ENCODE data around the gene GNAQ. TPM values are rescaled to one million over a fixed set of nuclear protein-coding genes. Genes with fewer than 3 reads are reported as not detected.

Gene GNAQ
- total and polyA plus RNA-seq, 2 of the 13 experiments (the other 11 are each of a cell fraction or from before 2014, with no cell fraction given): 16.5 to 17.7 TPM

DNA sequence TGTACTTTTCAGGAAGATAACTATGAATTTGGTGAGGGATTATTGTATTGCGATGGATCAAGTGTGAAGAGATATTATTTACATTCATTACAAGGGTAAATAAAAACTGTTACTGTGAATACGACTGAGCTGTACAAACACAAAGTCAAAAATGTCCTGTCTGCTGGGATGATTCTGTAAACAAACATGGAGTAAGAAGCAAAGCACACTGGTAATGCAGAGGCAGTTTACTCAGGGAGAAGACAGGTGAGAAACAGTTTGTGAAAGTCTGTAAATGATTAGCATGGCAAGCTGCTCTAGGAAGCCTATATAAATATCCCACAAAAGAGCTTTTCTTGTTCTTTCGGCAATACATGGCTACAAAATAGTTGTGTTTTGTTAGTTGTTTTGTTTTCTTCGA, 268.0 kb downstream of the GNAQ start (continued):
- TF ChIP-seq, protein P1, sequence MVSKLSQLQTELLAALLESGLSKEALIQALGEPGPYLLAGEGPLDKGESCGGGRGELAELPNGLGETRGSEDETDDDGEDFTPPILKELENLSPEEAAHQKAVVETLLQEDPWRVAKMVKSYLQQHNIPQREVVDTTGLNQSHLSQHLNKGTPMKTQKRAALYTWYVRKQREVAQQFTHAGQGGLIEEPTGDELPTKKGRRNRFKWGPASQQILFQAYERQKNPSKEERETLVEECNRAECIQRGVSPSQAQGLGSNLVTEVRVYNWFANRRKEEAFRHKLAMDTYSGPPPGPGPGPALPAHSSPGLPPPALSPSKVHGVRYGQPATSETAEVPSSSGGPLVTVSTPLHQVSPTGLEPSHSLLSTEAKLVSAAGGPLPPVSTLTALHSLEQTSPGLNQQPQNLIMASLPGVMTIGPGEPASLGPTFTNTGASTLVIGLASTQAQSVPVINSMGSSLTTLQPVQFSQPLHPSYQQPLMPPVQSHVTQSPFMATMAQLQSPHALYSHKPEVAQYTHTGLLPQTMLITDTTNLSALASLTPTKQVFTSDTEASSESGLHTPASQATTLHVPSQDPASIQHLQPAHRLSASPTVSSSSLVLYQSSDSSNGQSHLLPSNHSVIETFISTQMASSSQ (IDR thresholded peaks at IDR 0.05; ENCODE audit: low read depth): peak; percentile 98
- TF ChIP-seq, protein P1 (CRISPR knock-in tag; IDR thresholded peaks at IDR 0.05; ENCODE audit: borderline replicate concordance): peak; percentile 93
- peak; percentile 39; the same call in 1 of the 2 replicates for TF ChIP-seq HDAC1 (CRISPR knock-in tag; IDR thresholded peaks at IDR 0.05)
- TF ChIP-seq, protein P2, sequence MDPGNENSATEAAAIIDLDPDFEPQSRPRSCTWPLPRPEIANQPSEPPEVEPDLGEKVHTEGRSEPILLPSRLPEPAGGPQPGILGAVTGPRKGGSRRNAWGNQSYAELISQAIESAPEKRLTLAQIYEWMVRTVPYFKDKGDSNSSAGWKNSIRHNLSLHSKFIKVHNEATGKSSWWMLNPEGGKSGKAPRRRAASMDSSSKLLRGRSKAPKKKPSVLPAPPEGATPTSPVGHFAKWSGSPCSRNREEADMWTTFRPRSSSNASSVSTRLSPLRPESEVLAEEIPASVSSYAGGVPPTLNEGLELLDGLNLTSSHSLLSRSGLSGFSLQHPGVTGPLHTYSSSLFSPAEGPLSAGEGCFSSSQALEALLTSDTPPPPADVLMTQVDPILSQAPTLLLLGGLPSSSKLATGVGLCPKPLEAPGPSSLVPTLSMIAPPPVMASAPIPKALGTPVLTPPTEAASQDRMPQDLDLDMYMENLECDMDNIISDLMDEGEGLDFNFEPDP (CRISPR knock-in tag; conservative IDR thresholded peaks at IDR 0.05): no peak
- TF ChIP-seq KDM1A (CRISPR knock-in tag; IDR thresholded peaks at IDR 0.05): no peak
- no peak for TF ChIP-seq ZNF326 (CRISPR knock-in tag; IDR thresholded peaks at IDR 0.05; ENCODE audit: borderline replicate concordance)
- TF ChIP-seq ZNF788 (CRISPR knock-in tag; IDR thresholded peaks at IDR 0.05; ENCODE audit: borderline replicate concordance): no peak
- TF ChIP-seq EP300 (IDR thresholded peaks at IDR 0.05; ENCODE audit: low read depth in 2 of 2, low read length in 2 of 2): peak in 1 of 2 experiments; percentile 65; a peak in 2 of 4 replicates
- TF ChIP-seq EP300 (CRISPR knock-in tag; IDR thresholded peaks at IDR 0.05; ENCODE audit: borderline replicate concordance): no peak
- no peak for TF ChIP-seq NCOA1 (CRISPR knock-in tag; IDR thresholded peaks at IDR 0.05)
- TF ChIP-seq SOX5 (CRISPR knock-in tag; IDR thresholded peaks at IDR 0.05; ENCODE audit: borderline replicate concordance): peak; percentile 91
- TF ChIP-seq ZNF792 (CRISPR knock-in tag; IDR thresholded peaks at IDR 0.05): peak; percentile 73; the same call in 1 of the 2 replicates
- TF ChIP-seq, protein P3, sequence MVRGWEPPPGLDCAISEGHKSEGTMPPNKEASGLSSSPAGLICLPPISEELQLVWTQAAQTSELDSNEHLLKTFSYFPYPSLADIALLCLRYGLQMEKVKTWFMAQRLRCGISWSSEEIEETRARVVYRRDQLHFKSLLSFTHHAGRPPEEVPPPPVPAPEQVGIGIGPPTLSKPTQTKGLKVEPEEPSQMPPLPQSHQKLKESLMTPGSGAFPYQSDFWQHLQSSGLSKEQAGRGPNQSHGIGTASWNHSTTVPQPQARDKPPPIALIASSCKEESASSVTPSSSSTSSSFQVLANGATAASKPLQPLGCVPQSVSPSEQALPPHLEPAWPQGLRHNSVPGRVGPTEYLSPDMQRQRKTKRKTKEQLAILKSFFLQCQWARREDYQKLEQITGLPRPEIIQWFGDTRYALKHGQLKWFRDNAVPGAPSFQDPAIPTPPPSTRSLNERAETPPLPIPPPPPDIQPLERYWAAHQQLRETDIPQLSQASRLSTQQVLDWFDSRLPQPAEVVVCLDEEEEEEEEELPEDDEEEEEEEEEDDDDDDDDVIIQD (CRISPR knock-in tag; IDR thresholded peaks at IDR 0.05; ENCODE audit: low read depth): peak; percentile 89; the same call in 1 of the 2 replicates
- TF ChIP-seq, protein P4, sequence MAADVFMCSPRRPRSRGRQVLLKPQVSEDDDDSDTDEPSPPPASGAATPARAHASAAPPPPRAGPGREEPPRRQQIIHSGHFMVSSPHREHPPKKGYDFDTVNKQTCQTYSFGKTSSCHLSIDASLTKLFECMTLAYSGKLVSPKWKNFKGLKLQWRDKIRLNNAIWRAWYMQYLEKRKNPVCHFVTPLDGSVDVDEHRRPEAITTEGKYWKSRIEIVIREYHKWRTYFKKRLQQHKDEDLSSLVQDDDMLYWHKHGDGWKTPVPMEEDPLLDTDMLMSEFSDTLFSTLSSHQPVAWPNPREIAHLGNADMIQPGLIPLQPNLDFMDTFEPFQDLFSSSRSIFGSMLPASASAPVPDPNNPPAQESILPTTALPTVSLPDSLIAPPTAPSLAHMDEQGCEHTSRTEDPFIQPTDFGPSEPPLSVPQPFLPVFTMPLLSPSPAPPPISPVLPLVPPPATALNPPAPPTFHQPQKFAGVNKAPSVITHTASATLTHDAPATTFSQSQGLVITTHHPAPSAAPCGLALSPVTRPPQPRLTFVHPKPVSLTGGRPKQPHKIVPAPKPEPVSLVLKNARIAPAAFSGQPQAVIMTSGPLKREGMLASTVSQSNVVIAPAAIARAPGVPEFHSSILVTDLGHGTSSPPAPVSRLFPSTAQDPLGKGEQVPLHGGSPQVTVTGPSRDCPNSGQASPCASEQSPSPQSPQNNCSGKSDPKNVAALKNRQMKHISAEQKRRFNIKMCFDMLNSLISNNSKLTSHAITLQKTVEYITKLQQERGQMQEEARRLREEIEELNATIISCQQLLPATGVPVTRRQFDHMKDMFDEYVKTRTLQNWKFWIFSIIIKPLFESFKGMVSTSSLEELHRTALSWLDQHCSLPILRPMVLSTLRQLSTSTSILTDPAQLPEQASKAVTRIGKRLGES (CRISPR knock-in tag; IDR thresholded peaks at IDR 0.05; ENCODE audit: borderline replicate concordance): no peak
- 0 out of 2 replicates have a peak, but pooled peaks have one; percentile 32 for TF ChIP-seq GATAD1 (CRISPR knock-in tag; IDR thresholded peaks at IDR 0.05)
- TF ChIP-seq TBX2 (CRISPR knock-in tag; IDR thresholded peaks at IDR 0.05; ENCODE audit: borderline replicate concordance): peak; percentile 95
- no peak for TF ChIP-seq HES4 (CRISPR knock-in tag; IDR thresholded peaks at IDR 0.05; ENCODE audit: borderline replicate concordance)
- TF ChIP-seq TBP (CRISPR knock-in tag; IDR thresholded peaks at IDR 0.05): no peak
- no peak for TF ChIP-seq MAFF (IDR thresholded peaks at IDR 0.05; ENCODE audit: low read depth, low read length)
- TF ChIP-seq FOXO1 (CRISPR knock-in tag; IDR thresholded peaks at IDR 0.05): peak; percentile 72; the same call in 1 of the 2 replicates
- TF ChIP-seq ATF7-NPFF (CRISPR knock-in tag; IDR thresholded peaks at IDR 0.05; ENCODE audit: low read depth): no peak
- no peak for TF ChIP-seq ZNF773 (CRISPR knock-in tag; IDR thresholded peaks at IDR 0.05; ENCODE audit: borderline replicate concordance)

All from HepG2 (cell line).